GM03348 (cell line): ENCODE results near the gene DMRTA1.
A peak's percentile ranks its signal among the peaks of the same experiment; 100 is the strongest.
"Not testable (repeated sequence)": the region's sequence is repeated elsewhere in the genome, so short reads cannot be mapped to it uniquely, and the experiment has no call there.

Experiments used
- DNase-seq: peaks from one replicate; pipeline ENCODE4 v3.0.0; 2012; ENCODE audit warnings: low spot score

The DMRTA1 gene

GRCh38 chr9:22446589-22446949 lies at the start of gene DMRTA1:
Gene DMRTA1, plus strand, starts transcription at chr9:22446824. Its CDS starts 242 bp downstream, at chr9:22447066.
- peak; percentile 79 for DNase-seq

GRCh38 chr9:22401671-22402070 lies 45.0 kb upstream of the DMRTA1 start:
- no peak for DNase-seq

GRCh38 chr9:22405869-22406659 lies 40.6 kb upstream of the DMRTA1 start:
- DNase-seq: no peak

GRCh38 chr9:22413884-22414283 lies 32.7 kb upstream of the DMRTA1 start:
- DNase-seq: no peak

- DNase-seq: no peak
Observed at GRCh38 chr9:22415941-22416691, 30.5 kb upstream of the DMRTA1 start.

- no peak for DNase-seq
Observed at GRCh38 chr9:22416692-22417060, 29.9 kb upstream of the DMRTA1 start.

GRCh38 chr9:22423566-22423965 lies 23.1 kb upstream of the DMRTA1 start:
- no peak for DNase-seq

GRCh38 chr9:22424616-22425015 lies 22.0 kb upstream of the DMRTA1 start:
- no peak for DNase-seq

- no peak for DNase-seq
Observed at GRCh38 chr9:22425551-22425950, 21.1 kb upstream of the DMRTA1 start.

- no peak for DNase-seq
Observed at GRCh38 chr9:22427226-22427880, 19.3 kb upstream of the DMRTA1 start.

GRCh38 chr9:22433691-22434090 lies 12.9 kb upstream of the DMRTA1 start:
- no peak for DNase-seq

- DNase-seq: not testable (repeated sequence)
Observed at GRCh38 chr9:22435252-22435651, 11.4 kb upstream of the DMRTA1 start.

- not testable (repeated sequence) for DNase-seq
Observed at GRCh38 chr9:22437461-22438067, 9.1 kb upstream of the DMRTA1 start.

- DNase-seq: no peak
Observed at GRCh38 chr9:22440841-22441240, 5.8 kb upstream of the DMRTA1 start.

- peak; percentile 44 for DNase-seq
Observed at GRCh38 chr9:22446950-22447617, 460 bp downstream of the DMRTA1 start.

- DNase-seq: no peak
Observed at GRCh38 chr9:22447618-22448305, 1.1 kb downstream of the DMRTA1 start.

- no peak for DNase-seq
Observed at GRCh38 chr9:22449719-22450118, 3.1 kb downstream of the DMRTA1 start.

- DNase-seq: peak; percentile 13
Observed at GRCh38 chr9:22452415-22453010, 5.9 kb downstream of the DMRTA1 start.

- DNase-seq: no peak
Observed at GRCh38 chr9:22454016-22454415, 7.4 kb downstream of the DMRTA1 start.

- DNase-seq: no peak
Observed at GRCh38 chr9:22455181-22455580, 8.6 kb downstream of the DMRTA1 start.

GRCh38 chr9:22457448-22457847 lies 10.8 kb downstream of the DMRTA1 start:
- no peak for DNase-seq
